Hepatocyte (in vitro differentiated cells): ENCODE measurements around the gene CHCHD10.

ENCODE experiments used
- EZH2 ChIP-seq: fragments of 200-600 bp; sonication (generic); IDR thresholded peaks from 2 replicates; pipeline ENCODE4 v1.6.1; 2016; ENCODE audit warnings: antibody characterized with exemption, mild to moderate bottlenecking, borderline replicate concordance
- EZH2phosphoT487 ChIP-seq: fragments of 200-600 bp; sonication (generic); IDR thresholded peaks from one replicate; pipeline ENCODE4 v1.6.1; 2018; ENCODE audit warnings: antibody characterized with exemption, mild to moderate bottlenecking, low read depth, moderate library complexity; ENCODE audit not compliant: unreplicated experiment, severe bottlenecking
- TF ChIP-seq, protein P1 (sequence below): fragments of 200-600 bp; sonication (generic); IDR thresholded peaks from 2 replicates; pipeline ENCODE4 v1.5.1; 2016; ENCODE audit warnings: antibody characterized with exemption, mild to moderate bottlenecking; ENCODE audit not compliant: poor library complexity

GRCh38 chr22:23764899-23765881 is 2.6 kb downstream of the CHCHD10 start:
- TF ChIP-seq, protein P1, sequence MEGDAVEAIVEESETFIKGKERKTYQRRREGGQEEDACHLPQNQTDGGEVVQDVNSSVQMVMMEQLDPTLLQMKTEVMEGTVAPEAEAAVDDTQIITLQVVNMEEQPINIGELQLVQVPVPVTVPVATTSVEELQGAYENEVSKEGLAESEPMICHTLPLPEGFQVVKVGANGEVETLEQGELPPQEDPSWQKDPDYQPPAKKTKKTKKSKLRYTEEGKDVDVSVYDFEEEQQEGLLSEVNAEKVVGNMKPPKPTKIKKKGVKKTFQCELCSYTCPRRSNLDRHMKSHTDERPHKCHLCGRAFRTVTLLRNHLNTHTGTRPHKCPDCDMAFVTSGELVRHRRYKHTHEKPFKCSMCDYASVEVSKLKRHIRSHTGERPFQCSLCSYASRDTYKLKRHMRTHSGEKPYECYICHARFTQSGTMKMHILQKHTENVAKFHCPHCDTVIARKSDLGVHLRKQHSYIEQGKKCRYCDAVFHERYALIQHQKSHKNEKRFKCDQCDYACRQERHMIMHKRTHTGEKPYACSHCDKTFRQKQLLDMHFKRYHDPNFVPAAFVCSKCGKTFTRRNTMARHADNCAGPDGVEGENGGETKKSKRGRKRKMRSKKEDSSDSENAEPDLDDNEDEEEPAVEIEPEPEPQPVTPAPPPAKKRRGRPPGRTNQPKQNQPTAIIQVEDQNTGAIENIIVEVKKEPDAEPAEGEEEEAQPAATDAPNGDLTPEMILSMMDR = no peak
- TF ChIP-seq EZH2 (no peak), EZH2phosphoT487 (no peak)
